GM12801 (cell line): ENCODE measurements around the gene ZNF132.

Experiments
- TF ChIP-seq, protein P1 (sequence below): IDR thresholded peaks from one replicate; pipeline ENCODE4 v1.5.1; 2011; ENCODE audit warnings: control low read depth; ENCODE audit not compliant: insufficient read length; ENCODE audit errors: extremely low read depth

ZNF132 gene

GRCh38 chr19:58388175-58388526, 51.8 kb downstream of the ZNF132 start:
- TF ChIP-seq, protein P1, sequence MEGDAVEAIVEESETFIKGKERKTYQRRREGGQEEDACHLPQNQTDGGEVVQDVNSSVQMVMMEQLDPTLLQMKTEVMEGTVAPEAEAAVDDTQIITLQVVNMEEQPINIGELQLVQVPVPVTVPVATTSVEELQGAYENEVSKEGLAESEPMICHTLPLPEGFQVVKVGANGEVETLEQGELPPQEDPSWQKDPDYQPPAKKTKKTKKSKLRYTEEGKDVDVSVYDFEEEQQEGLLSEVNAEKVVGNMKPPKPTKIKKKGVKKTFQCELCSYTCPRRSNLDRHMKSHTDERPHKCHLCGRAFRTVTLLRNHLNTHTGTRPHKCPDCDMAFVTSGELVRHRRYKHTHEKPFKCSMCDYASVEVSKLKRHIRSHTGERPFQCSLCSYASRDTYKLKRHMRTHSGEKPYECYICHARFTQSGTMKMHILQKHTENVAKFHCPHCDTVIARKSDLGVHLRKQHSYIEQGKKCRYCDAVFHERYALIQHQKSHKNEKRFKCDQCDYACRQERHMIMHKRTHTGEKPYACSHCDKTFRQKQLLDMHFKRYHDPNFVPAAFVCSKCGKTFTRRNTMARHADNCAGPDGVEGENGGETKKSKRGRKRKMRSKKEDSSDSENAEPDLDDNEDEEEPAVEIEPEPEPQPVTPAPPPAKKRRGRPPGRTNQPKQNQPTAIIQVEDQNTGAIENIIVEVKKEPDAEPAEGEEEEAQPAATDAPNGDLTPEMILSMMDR: no peak

DNA sequence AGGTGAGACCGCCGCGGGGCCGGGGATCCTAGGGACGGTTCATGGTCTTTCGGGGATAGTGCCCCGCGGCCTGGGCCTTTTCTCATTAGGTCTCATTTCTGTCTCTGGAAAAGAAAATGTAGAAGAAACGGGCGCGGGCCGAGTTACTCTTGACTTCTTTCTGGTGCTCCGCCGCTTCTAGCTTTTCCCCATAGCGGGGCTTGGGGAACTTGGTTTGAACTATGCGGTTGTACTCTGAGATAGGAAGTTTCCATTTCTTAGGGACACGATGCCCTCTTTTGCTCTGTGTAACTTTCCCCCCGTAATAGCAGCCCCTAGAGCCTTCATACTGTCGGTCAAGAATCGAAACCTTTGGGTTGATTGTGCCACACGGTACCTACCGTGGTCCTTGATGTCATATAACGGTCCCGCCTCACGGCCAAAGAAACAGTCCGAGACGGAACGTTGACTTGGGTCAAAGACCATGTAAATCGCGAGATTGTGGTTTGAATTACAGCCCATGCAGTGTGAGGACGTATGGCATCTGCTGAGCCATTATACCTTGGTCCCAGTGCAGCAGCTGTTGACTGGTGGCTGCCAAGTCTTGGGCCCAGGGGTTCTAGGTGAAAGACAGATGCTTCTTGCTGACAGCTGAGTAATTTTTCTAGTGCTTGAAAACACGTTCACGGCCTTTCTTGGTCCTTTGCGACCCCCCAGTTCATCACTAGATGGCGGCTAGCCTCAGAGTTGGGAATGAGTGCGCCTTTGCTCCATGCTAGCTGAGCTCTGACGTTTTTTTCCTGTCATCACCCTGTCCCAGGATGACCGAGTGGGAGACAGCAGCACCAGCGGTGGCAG, 52.4 kb downstream of the ZNF132 start:
- TF ChIP-seq, protein P1: no peak

GRCh38 chr19:58386576-58387337, 53.2 kb downstream of the ZNF132 start, which contains the start of gene RPS5:
Gene RPS5, plus strand, starts transcription at chr19:58387269. Its CDS starts 869 bp downstream, at chr19:58388138.
- TF ChIP-seq, protein P1: no peak

DNA sequence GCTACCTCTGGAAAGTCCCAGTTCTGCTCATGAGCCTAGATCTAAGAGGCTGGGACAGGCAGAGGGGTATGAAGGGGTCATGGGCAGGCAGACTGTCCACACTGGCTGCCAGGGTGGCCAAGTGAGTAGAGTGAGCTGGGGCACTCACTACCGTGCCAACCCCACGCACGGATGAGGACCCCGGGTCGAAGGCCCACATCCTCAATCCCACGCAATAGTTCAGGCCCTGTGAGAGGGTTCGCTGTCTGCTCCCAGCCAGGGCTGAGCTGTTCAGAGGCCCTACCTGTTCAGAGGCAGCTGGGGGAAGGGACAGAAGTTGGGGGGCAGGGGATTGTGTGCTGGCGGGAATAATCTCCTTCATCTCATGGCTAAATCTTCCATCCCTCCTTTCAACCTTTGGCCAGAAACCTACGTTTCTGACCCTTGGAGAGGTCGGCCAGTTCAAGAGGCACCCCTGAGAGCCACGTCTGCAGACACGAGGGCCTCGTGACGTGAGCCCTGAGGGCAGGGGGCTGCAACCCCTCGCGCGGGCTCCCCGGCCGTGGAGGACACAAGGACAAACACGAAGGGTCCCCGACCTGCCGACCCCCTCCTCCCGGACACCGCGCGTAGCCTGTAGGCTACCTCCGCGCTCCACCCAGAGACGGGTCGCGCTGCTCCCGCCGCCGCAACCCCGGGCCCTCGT, 53.9 kb downstream of the ZNF132 start:
- TF ChIP-seq, protein P1: no peak

DNA sequence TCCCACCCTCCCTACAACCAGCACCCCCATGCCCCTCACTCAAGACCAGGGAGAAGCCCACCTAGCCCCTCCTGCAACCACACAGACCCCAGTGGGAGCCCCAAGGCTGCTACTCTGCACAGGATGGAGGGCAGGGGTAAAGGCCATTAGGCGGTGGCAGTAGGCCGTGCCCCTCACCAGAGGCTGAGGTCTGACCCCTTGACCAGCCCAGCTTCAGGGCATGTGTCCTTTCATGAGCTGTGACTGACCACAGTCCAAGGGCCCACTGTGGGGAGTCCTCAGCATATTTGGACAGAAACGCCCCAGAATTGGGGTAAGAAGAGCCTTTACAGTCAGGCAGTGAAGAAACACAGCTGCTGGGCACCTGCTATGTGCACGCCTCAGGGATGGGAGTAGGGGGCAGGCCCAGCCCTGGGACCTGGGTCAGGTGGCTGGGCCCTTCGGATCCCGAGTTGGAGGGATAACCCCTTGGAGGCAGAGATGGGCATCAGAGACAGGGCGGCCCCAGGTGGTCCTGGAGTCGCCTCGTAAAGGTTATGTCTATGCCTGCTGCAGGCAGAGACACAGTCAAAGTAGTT, 54.6 kb downstream of the ZNF132 start:
- TF ChIP-seq, protein P1: no peak

DNA sequence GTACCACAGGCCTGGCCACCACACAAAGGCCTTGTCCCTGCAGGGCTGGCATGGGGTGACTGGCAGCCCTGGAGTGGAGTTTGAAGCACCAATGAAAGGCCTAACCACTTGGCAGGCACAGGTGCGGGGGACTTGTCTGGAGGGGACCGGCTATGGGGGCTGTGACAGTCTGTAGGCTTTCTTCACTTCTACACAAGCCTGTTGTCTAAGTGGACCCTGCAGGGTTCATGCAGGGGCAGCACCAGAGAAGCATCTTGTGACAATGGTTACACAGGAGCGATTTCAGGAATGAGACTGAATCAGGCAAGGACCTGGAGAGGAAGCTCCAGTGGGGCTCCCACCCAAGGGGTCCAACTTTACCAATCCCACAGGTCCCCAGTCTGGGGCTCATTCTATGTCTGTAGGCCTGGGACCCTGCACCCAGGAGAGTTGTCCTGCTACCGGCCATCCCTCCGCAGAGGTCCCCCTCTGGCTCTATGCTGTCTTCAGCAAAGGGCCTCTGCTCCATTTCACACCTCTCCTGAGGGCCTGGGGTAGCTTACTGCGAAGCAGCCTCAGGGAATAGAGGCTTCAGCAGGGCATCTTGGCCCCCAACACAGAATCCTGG, 56.9 kb downstream of the ZNF132 start:
- TF ChIP-seq, protein P1: no peak
